Kidney (tissue), 14 donors: ENCODE measurements around the gene PIGU. TPM values are rescaled to one million over a fixed set of nuclear protein-coding genes. Genes with fewer than 3 reads are reported as not detected.

ENCODE experiments used
- DNase-seq, 5 donors: peaks; one replicate each; pipeline ENCODE4 v3.0.0-alpha.2; 2013 to 2020
- FAIRE-seq: peaks from 2 replicates; lab custom pipeline; 2012; peaks lifted over from hg19 to GRCh38; lab: Jason Lieb, UNC
- H3K27ac ChIP-seq, 2 donors: one replicate each; pipeline ENCODE4 v1.7.0; 2013; ENCODE audit warnings: low read depth in 2 of 2, low read length in 2 of 2, inconsistent platforms in 1 of 2
- H3K27me3 ChIP-seq: one replicate; pipeline ENCODE4 v1.7.1; 2013; ENCODE audit warnings: low read length, inconsistent platforms; ENCODE audit not compliant: control insufficient read depth, insufficient read depth
- H3K36me3 ChIP-seq, 3 donors: one replicate each; pipeline versions ENCODE4 v1.7.0 to v1.7.1; 2013; ENCODE audit warnings: low read length in 3 of 3, control low read depth in 1 of 3, inconsistent platforms in 1 of 3; ENCODE audit not compliant: insufficient read depth in 3 of 3, control insufficient read depth in 2 of 3
- H3K4me1 ChIP-seq, 3 donors: one replicate each; pipeline versions ENCODE4 v1.7.0 to v1.7.1; 2013; ENCODE audit warnings: low read length in 3 of 3, inconsistent platforms in 1 of 3, low read depth in 1 of 3; ENCODE audit not compliant: control insufficient read depth in 2 of 3, insufficient read depth in 2 of 3
- H3K4me3 ChIP-seq, 3 donors: one replicate each; pipeline versions ENCODE4 v1.7.0 to v1.8.1; 2013; ENCODE audit warnings: low read length in 3 of 3, control low read depth in 1 of 3, inconsistent platforms in 1 of 3
- H3K9ac ChIP-seq, 3 donors: one replicate each; pipeline versions ENCODE4 v1.7.0 to v1.7.1; 2013; ENCODE audit warnings: low read length in 3 of 3, control low read depth in 1 of 3, inconsistent platforms in 1 of 3
- H3K9me3 ChIP-seq, 3 donors: one replicate each; pipeline versions ENCODE4 v1.7.0 to v1.7.1; 2013; ENCODE audit warnings: low read length in 3 of 3, control low read depth in 1 of 3, inconsistent platforms in 1 of 3; ENCODE audit not compliant: control insufficient read depth in 2 of 3, insufficient read depth in 1 of 3
- CTCF ChIP-seq: IDR thresholded peaks from 3 replicates; pipeline ENCODE4 v1.5.1; 2012; ENCODE audit warnings: mild to moderate bottlenecking, moderate library complexity, borderline replicate concordance; ENCODE audit not compliant: insufficient read depth; ENCODE audit errors: extremely low read depth
- intact Hi-C: fragments of 100-400 bp; cut with DNase I; formaldehyde crosslinking; loops from one replicate; pipeline ENCODE4 v1.11.1; 2022
- polyA plus RNA-seq: library from polyadenylated mRNA; stranded (reverse); fragments of 350-450 nt; fragmentation: Illumina TruSeq; extraction: RNeasy Lipid Tissue Mini Kit (QIAGEN cat#74804); gene quantifications from one replicate; pipeline ENCODE4 v1.2.3, GENCODE V29; 2014; ENCODE audit warnings: low read depth, low replicate concordance; ENCODE audit not compliant: insufficient read depth
- total RNA-seq: library from RNA; stranded (reverse); fragmentation: NEBNext Ultra II Directional; extraction: Animal tissue kit (Norgen Biotek cat#: 25700); gene quantifications from one replicate; pipeline ENCODE4 v1.2.1, GENCODE V29; 2021
- donor health status: control.
- donor health status: control.
- donor health status: control.
- donor health status: control.
- donor health status: control.
- donor health status: DM: yes; HTN: yes; CAD: no.
- donor health status: Normal renal cell carcinoma (clear cell type).

PIGU gene
- total and polyA plus RNA-seq, 2 donors from 2014 or later = 15.9 to 42.0 TPM

- Histone ChIP-seq H3K4me1 (peaks cover 0 to 24% (median 16%) of the 10 kb centered on the region in 3 donors), H3K36me3 (peaks cover 2 to 20% (median 10%) of the 10 kb centered on the region in 3 donors), H3K9me3 (no peaks in the 10 kb centered on the region), H3K27ac (no peak overlapping the region), H3K27me3 (no peaks in the 10 kb centered on the region), H3K4me3 (no peak overlapping the region), H3K9ac (no peak overlapping the region)
- intact Hi-C loops = no loop called here
- DNase-seq = no peak
- FAIRE-seq = no peak
- TF ChIP-seq CTCF = no peak
Observed at GRCh38 chr20:34510575-34510974, 166.3 kb downstream of the PIGU start.

Other genes starting within 250 kb of the PIGU start
- gene DYNLRB1, start 160.7 kb downstream of the PIGU start, total RNA-seq = 185 TPM
- 676 TPM for gene DYNLRB1, start 160.7 kb downstream of the PIGU start, polyA plus RNA-seq
- 42.5 TPM for gene MAP1LC3A, start 118.4 kb downstream of the PIGU start, total RNA-seq
- 153 TPM for gene MAP1LC3A, start 118.4 kb downstream of the PIGU start, polyA plus RNA-seq
- gene TP53INP2, start 27.3 kb upstream of the PIGU start, total RNA-seq = 23.3 TPM
- 31.9 TPM for gene TP53INP2, start 27.3 kb upstream of the PIGU start, polyA plus RNA-seq
- gene NCOA6, start 148.6 kb upstream of the PIGU start, total RNA-seq = 28.1 TPM
- gene NCOA6, start 148.6 kb upstream of the PIGU start, polyA plus RNA-seq = 30.8 TPM
- gene GGT7, start 195.8 kb upstream of the PIGU start, total RNA-seq = 27.0 TPM
- 24.3 TPM for gene GGT7, start 195.8 kb upstream of the PIGU start, polyA plus RNA-seq
- 53.1 TPM for gene ACSS2, start 199.5 kb upstream of the PIGU start, total RNA-seq
- 98.9 TPM for gene ACSS2, start 199.5 kb upstream of the PIGU start, polyA plus RNA-seq